HK-2 (cell line): ENCODE data around the gene SPATA2.
A peak's percentile ranks its signal among the peaks of the same experiment; 100 is the strongest.
"Not testable (repeated sequence)": the region's sequence is repeated elsewhere in the genome, so short reads cannot be mapped to it uniquely, and the experiment has no call there.

ENCODE experiments used
- DNase-seq: peaks from one replicate; pipeline ENCODE4 v3.0.0-alpha.2; 2018; ENCODE audit not compliant: unreplicated experiment

SPATA2 gene

DNA sequence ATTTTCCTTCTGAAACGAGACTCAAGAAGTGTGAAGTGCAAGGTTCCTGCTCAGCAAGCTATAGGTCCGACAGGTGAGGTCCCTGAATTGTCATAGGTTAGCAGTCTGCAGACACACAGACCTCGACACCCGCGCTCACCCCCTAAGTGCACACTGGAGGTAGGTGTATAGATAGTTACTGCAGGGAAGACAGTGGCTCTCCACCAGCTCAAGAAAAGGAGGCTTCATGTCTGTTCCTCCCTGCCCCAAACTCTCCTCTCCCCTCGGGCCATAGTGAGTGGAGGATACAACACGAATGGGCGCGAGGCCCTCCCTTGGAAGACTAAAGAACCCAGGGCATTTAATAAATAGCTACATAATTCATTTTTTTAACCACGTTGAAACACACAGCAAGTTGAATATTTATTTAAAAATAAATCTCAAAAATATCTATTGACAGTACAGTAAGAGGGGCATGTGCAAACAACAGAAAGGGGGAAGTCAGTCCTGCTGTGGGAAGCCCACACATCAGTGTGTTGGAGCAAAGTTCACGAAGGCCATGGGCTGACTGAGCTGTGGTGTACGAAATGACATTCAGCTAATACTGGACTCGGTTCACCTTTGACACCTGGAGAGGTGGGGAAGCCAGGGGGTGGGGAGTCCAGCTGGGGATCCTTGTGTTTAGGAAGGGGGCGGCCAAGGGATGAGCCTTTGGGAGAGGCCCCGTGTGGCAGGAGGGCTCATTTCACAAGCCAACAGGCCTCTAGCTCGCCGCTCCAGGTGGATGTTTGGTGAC is 10.7 kb downstream of the SPATA2 start:
- no peak for DNase-seq

DNA sequence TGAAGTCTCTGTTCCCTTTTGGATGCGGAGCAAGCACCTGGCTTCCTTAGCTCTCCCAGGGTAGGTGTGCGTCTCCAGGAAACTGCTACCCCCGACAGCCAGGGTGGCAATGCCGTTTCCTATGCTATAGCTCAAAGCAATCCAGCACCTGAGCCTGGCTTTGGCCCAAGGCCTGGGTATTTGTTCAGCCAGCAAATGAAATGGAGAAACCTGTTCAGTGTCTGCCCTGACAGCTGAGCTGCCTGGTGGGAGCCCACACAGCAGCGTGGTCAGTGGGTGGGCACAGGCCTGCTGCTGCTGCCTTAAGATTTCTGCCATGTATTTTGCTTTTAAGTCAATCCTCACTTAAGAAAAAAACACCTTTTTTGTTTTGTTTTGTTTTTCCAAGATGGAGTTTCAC is 13.7 kb downstream of the SPATA2 start:
- no peak for DNase-seq

DNA sequence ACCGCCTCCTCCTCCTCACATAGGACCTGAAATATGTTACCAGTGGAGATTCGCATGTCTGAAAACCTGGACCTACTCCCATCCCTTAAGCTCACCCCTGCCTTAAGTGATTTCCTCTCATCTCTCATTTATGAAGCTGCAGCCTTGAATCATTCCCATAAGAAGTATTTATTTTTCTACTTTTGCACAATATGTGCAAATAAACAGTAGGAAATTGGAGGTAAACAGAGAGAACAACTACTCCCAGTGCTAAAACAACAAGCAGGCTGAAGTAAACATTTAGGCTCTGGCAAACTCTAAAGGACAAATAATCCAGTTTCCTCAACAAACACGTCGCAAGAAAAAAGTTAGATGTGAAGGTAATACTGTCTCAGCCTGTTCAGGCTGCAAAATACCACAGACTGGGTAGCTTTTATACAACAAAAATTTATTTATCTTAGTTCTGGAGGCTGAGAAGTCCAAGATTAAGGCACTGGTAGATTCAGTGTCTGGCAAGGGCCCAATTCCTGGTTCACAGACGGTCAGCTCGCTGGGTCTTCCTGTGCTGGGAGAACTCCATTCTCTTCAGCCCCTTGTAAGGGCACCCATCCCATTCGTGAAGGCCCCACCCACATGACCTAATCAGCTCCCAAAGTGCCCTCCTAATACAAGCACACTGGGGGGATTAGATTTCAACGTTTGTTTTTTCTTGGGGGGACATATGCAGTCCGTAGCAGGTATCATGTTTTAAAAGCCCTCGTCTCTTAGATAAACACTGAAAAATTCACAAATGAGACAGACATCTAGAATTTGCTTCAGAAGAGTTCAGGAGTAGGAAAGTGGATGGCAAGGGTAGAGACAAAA is 15.6 kb downstream of the SPATA2 start:
- no peak for DNase-seq

DNA sequence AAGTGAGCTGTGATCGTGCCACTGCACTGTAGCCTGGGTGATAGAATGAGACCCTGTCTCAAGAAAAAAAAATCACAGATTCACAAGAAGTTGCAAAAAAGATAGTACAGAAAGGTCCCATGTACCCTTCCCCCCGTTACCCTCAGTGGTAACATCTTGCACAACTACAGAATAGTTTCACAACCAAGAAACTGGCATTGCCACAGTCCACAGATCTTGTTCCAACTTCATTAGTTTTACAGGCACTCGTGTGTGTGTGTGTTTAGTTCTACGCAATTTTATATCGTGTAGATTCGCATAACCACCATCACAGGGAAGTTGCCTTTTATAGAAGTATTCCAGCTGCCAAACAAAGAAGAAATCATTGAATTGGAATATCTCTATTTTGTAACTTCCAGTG is 19.1 kb downstream of the SPATA2 start:
- no peak for DNase-seq

DNA sequence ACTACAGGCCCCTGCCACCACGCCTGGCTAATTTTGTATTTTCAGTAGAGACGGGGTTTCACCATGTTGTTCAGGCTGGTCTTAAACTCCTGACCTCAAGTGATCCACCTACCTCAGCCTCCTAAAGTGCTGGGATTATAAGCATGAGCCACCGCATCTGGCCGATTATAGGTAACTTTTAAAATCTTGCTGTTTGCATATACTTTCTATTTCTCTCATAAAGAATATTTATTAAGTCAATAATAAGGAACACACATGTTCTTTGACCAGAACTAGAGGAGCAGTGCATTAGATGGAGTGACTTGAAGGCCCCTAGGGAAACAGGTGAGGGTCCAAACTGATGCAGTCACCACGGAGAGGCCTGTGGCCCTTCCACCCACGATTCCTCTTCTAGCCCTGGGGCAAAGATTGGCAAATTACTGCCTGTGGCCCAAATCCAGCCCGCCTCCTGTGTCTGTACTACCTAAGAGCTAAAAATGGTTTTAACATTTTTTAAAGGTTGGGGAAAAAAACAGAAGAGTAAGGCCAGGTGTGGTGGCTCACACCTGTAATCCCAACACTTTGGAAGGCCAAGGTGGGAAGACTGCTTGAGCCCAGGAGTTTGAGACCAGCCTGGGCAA is 19.7 kb downstream of the SPATA2 start:
- DNase-seq = not testable (repeated sequence)

DNA sequence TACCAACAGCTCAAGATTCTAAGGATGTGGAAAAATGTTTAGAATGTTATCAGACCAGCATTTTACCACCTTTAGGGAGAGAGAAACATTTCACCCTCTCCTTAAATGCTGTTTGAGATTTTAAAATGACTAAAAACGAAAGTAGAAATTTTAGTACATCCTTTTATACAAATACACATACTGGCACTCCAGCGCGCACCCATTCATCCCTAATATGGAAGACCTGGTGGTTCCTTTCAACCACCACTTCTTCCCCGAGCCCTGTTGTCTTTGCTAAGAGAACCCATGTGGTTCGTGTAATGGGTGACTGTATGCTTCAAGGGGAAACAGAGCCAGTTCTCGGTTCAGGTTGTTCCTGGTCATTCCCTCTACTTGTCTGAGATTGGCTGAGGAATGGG is 21.3 kb downstream of the SPATA2 start:
- DNase-seq = no peak

DNA sequence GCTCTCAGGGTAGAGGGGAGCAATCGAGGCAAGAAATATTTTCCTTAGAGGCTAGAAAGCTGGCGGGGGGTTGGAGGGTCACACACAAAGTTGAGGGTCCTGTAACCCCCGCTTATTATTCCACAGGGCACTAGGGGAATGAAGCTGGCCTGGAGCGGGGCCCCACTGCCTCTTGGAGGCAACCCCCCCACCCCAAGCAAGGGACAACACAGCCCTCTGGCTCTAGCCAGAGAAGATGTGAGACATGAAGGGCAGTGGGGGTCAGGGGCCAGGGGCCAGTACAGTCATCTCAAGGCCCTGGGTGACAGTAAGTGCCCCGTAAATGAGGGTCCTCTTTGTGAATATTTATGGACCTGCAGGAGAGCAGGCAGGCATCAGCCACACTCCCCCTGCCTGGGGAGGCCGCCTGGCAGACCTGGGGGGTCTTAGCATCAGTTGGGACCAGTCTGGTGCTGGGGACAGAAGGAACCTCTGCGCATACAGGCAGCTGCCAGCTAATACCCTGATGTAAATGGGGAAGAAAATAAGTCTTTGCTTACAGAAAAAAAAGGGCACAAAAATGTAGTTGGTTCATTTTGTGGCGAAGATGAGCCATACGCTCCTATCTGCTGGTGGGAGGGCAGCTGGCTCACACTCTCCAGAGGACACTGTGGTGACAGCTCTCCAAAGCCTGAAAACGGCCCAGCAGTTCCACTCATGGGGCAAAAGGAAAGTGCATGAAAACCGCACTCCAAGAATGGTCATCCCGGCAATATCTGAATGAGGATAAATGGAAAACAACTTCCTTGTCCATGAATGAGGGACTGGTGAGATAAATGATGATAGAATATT is 21.9 kb downstream of the SPATA2 start:
- DNase-seq = no peak

DNA sequence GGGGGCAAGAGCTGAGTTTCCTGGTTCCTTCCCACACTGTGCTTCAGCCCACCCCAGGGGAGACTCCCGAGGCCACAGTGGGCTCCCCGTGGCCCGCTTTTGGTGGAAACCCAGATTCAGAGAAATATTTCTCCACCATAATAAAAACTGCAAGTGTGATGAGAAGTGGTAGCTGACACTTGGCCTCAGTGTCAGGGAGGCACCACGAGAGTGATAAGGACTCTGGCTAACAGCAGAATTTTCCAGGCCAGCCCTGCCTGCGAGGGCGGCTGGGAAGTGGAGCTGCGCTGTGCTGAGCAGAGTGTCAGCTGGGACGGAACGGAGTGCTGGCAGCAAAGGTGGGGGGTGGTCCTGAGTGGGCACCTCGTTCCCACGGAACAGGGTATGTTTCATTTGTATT is 22.5 kb downstream of the SPATA2 start:
- no peak for DNase-seq

DNA sequence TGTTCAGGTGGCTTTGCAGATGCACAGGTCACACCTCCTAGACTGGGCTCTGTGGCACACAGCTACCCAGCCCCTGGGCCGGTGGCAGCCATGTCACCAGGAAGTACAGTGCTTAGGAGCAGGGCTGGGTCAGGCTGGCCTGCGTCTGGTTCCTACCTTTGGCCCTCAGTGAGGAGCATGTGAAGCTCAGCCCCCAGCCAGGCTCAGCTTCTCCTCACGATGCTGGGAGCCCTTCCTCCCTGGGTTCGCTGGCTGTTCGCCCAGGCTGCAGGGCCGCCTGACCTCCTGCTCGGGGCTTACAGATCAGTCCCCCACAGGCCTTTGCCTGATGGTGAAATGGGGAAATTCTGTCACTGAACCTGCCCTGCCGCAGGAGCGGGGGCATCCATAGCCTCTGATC is 23.1 kb downstream of the SPATA2 start:
- DNase-seq = no peak

DNA sequence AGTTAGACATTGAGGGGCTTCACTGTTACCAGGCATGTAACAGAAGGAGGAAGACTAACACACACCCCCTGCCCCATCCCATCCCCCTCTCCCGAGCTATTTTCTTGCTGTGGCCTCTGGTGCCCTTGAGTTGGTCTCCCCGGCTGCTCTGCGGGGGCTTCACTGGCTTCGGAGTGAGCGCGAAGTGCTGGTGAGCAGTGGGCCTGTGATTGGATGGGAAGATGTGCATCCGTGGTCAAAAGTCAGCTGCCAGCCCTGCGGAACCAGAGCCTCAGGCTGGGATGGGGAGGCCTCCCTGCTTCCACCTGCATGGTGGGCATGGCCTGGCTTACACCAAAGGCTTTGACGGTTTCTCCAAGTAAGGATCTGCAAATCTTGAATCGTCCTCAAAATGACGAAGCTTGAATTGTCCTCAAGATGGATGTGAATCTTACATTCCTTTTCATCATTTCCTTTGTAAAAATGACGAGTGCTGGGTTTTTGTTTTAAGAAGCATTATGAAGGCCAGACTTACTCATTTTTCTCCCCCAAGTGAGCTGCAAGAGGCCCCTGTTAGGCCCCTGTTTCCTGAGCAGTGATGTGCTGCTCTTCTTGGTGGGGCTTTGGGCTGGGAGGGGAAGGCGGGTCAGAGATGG is 23.7 kb downstream of the SPATA2 start:
- DNase-seq = no peak

DNA sequence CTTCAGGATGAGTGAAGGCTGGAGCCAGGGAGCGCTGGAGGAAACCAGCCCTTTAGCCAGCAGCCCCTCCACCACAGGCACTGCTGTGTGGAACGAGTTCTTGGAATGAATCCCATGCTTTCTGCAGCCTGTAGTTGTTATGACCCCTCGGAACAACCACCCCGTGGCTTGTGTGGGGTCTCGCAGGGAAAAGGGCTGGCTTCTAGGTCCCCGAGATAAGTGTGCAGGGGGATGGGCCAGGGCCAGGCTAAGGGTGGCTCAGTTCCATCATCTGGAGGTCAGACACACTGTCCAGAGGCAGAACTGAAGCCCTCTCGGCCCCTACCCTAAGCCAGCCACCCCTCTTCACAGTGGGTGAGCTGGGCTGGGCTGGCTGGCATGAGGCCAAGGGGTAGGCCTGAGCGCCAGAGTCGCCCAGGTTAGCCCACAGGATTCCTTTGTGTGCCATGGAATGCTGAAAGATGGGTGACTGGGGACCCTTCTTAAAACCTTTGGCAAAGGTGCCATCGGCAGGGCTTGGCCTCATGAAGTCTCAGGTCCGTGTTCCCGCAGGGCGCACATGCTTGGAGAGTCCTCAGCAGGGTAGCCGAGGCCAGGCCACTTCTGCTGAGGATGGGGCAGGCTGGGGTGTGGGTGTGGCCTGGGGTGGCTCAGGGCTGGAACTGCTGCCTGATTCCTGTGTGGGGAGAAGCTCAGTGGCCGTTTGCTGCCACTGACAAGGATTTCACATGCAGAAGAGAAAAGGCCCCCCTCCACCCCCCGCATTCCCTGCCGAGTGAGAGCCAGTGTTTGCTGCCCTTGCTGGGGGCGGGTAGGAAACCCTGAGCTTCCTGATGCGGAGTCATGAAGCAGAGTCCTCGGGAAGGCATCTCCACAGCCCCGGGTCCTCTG is 24.6 kb downstream of the SPATA2 start:
- DNase-seq = no peak

DNA sequence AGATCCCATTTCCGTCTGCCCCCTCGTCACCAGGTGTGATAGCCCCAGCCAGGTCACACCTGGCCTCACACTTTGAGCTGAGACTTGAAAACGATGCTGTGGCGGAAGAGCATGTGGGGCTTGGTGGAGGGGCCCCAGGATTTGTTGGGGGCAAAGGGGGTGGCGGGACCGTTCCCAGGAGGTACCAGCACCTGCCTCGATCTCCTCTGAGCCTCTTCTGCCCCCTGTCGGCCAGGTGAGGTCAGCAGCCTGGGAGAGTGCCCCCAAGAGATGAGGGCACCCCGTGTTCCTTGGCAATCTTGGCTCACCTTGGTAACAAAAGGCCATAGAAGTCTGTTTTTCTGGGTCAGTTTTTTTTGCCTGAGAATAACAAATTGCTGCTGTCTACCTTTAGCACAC is 25.4 kb downstream of the SPATA2 start:
- DNase-seq = no peak

DNA sequence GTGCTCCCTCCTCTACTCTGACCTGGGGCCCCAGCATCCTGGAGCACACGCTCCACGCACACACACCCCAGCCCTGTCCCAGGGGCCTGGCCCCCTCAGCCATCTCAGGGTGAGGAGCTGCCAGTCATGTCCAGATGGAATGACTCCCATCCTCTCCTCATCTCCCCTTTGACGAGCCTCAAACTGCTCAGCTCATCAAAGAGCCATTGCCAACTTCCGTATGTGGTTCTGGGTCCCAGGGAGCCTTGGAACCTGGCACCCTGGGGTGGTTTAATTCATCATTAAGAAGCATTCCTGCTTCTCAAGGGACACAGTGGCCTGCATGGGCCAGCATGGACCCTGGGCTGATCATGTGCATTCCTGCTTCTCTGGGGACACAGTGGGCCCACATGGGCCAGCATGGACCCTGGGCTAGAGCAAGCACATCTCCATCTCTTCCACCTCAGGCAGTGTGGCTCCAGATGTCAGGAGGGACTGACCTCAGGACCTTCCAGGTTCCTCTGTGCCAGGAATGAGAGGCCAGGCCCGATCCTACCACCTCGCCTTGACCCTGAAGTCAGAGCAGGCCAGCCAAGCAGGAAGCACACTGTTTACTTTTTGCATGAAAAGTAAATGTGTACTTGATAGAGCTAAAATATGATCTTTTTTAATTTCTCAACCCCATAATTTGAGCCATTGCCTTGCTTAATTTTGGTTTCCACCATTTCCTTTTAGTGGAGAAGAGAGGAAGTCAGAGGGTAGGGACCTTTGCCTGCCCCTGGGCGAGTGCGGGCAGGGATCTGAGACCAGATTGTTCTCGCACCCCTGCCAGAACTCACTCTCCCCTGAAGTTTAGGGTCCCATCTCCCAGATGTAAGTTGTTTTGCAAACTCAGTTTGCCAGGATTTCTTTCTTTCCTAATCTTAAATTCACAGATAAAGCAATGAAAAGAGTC is 26.1 kb downstream of the SPATA2 start:
- no peak for DNase-seq

DNA sequence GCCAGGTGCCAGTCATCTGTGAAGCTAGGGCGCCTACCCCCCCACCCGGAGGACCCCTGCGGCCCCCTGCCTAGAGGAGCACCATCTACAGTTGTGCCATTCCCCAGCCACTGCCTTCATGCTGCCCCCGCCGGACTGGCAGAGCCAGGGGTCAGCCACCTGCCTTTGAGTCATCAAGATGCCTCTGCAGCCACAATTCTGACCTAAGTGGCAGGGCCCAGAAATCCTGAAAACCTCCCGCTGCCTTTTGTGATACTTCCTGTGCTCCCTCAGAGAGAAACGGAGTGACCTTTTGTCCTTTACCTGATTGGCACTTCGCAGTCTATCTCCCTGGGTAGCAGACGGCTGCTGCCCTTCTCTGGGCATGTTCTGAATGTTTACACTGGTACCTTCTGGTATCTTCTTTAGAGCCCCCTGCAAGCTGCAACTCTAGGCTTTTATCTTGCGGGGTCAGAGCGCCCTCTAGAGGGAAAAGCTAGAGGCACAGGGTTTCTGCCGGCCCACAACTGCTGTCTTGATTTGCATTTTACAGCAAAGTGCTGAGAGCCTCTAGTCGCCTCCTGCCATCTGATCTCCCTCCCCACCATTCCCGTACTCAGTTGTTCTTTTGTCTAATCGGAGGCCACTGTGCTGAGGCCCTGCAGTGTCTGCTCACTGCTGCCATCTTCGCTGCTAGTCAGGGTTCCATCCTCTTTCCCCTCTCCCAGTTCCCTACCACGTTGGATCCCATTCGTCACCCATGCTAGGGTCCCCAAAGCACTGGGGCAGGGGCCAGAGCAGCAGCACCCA is 26.9 kb downstream of the SPATA2 start:
- DNase-seq = peak; percentile 87

DNA sequence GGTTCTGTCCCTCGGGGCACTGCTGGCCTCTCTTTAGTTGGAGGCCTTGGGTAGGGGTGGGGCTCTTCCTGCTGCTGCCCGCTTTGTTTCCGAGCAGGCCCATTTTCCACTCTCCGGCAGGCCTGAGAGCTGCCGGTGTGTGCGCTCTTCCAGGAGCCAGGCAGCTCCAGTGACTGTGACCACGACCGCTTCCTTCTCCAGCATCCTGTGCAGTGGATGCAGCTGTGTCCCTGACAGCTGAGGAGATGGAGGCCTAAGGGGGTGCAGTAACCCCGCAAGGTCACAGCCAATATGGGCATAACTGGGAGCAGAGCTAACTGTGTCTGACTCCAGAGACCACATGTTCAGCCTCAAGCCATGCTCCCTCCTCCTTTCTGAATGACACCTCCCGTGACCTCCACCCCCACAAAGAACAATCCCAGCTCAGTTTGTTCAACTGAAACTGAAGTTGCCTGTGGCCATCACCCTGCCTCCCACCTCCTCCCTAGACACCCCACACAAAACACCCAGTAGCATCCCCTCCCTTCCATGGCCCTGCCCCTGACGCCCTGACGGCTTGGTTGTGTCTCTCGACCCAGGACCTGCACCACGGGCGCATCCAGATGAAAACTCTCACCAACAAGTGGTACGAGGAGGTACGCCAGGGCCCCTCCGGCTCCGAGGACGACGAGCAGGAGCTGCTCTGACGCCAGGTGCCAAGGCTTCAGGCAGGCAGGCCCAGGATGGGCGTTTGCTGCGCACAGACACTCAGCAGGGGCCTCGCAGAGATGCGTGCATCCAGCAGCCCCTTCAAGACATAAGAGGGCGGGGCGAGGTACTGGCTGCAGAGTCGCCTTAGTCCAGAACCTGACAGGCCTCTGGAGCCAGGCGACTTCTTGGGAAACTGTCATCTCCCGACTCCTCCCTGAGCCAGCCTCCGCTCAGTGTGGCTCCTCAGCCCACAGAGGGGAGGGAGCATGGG is 27.8 kb downstream of the SPATA2 start:
- DNase-seq = peak; percentile 35

DNA sequence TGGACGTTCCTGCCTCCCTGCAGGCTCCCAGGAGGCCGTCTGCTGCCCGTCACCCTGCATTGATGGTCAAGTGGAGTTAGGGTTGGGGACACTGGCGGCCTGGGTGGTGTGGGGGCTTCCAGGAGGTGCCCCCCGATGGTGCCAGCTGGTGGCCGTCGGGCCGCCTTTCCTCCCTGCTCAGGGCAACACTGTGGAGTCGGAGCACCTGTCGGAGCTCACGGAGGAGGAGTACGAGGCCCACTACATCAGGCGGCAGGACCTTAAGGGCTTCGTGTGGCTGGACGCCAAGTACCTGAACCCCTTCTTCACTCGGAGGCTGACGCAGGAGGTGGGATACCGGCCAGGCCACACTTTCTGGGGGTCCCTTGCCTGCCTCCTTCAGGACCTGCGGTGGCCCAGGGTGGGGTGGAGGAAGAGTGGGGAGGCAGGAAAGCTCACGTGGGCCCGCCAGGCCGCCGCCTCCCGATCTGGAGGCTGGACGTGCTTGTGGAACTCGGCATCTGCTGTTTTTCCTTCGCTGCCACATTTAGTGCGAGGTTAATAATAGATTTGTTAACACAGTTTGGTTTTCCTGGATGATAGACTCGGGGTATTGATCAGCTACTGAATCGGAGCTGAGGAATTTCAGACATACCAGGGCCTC is 28.6 kb downstream of the SPATA2 start:
- no peak for DNase-seq
